GM20000 (cell line): ENCODE measurements around the gene GOLPH3.
A peak's percentile ranks its signal among the peaks of the same experiment; 100 is the strongest.
"Not testable (repeated sequence)": the region's sequence is repeated elsewhere in the genome, so short reads cannot be mapped to it uniquely, and the experiment has no call there.

Source experiments
- DNase-seq: peaks from one replicate; pipeline ENCODE4 v3.0.0; 2012; ENCODE audit warnings: low spot score
- TF ChIP-seq, protein P1 (sequence below): IDR thresholded peaks from 2 replicates; pipeline ENCODE4 v1.5.1; 2012; ENCODE audit warnings: mild to moderate bottlenecking, control low read depth; ENCODE audit errors: extremely low read depth, missing control alignments

GOLPH3 gene

GRCh38 chr5:32187675-32188074, 13.6 kb upstream of the GOLPH3 start:
- no peak for DNase-seq
- TF ChIP-seq, protein P1, sequence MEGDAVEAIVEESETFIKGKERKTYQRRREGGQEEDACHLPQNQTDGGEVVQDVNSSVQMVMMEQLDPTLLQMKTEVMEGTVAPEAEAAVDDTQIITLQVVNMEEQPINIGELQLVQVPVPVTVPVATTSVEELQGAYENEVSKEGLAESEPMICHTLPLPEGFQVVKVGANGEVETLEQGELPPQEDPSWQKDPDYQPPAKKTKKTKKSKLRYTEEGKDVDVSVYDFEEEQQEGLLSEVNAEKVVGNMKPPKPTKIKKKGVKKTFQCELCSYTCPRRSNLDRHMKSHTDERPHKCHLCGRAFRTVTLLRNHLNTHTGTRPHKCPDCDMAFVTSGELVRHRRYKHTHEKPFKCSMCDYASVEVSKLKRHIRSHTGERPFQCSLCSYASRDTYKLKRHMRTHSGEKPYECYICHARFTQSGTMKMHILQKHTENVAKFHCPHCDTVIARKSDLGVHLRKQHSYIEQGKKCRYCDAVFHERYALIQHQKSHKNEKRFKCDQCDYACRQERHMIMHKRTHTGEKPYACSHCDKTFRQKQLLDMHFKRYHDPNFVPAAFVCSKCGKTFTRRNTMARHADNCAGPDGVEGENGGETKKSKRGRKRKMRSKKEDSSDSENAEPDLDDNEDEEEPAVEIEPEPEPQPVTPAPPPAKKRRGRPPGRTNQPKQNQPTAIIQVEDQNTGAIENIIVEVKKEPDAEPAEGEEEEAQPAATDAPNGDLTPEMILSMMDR: no peak

- TF ChIP-seq, protein P1: no peak
- peak; percentile 51 for DNase-seq
Observed at GRCh38 chr5:32182463-32183063, 8.4 kb upstream of the GOLPH3 start.

- TF ChIP-seq, protein P1: no peak
- peak; percentile 76 for DNase-seq
Observed at GRCh38 chr5:32173267-32174010, 680 bp downstream of the GOLPH3 start.

DNA sequence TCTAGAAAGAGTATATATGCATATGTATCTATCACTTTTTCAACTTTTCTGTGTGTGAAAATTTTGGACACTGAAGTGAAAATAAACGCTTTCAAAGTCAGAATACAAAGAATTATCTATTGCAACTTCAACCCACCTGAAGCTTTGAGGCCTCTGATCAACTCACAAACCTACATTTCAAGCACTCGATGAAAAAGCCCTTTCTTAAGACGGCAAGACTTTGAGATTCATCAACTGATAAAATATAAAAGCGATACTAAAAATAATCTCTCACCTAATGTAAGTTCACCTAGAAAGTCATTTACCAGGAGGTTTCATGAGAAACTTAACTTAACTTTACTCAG, 1.2 kb downstream of the GOLPH3 start:
- DNase-seq: no peak
- TF ChIP-seq, protein P1: no peak

- DNase-seq: not testable (repeated sequence)
Observed at GRCh38 chr5:32172186-32172911, 1.8 kb downstream of the GOLPH3 start.

DNA sequence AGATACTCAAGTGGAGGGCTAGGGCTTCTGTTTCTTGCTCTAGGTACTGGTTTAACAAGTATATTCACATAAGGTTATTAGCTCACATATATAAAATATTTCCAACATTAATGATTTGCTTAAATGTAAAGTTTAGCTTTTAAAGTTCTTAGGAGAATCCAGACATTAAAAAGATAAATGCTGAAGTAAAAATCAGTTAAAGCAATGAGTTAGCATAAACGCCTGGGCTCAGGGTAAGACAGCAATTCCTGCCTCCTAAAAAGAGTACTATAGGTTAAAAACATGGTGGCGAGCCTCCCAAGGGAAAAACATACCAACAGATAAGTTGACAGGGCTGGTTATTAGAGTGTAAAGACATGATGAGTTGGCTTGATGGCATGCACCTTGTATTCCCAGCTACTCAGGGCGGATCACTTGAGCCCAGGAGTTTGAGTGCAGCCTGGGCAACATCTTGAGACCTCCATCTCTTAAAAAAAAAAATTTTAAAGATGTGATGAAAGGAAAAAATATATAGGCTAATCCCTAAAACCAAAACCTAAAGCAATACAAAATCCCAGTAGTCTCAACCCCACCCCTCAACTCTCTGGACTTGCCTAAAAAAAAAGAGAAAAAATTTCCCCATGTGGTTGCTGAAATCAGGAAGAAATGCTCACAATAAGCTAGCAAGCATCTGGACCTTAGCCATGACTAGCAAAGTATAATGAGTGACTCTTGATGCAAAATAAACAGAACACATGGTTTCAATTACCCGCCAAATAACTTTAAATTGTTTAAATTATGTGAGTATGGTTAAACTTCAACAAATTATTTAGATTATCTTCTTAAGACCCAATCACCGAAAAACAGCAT, 3.6 kb downstream of the GOLPH3 start:
- no peak for DNase-seq
- TF ChIP-seq, protein P1: no peak

- no peak for DNase-seq
- TF ChIP-seq, protein P1: no peak
Observed at GRCh38 chr5:32168460-32169033, 5.6 kb downstream of the GOLPH3 start.
